Progenitor cell of endocrine pancreas (in vitro differentiated cells): ENCODE data around the gene FEZ2. TPM values are rescaled to one million over a fixed set of nuclear protein-coding genes. Genes with fewer than 3 reads are reported as not detected.

Experiments
- DNase-seq: peaks from one replicate; pipeline ENCODE4 v3.0.0; 2021; ENCODE audit warnings: low spot score; ENCODE audit not compliant: unreplicated experiment
- H3K27ac Mint-ChIP-seq: 2 replicates; pipeline ENCODE4 v1.8.0; 2021; ENCODE audit warnings: mild to moderate bottlenecking, moderate library complexity, mixed read lengths
- H3K27me3 Mint-ChIP-seq: 2 replicates; pipeline ENCODE4 v1.8.0; 2021; ENCODE audit warnings: mixed read lengths
- H3K36me3 Mint-ChIP-seq: 2 replicates; pipeline ENCODE4 v1.8.0; 2022; ENCODE audit warnings: mixed read lengths; ENCODE audit not compliant: insufficient read depth
- H3K4me1 Mint-ChIP-seq: 2 replicates; pipeline ENCODE4 v1.8.0; 2021; ENCODE audit warnings: low read depth, mixed read lengths
- H3K4me3 Mint-ChIP-seq: 2 replicates; pipeline ENCODE4 v1.8.0; 2021; ENCODE audit warnings: low read depth, mild to moderate bottlenecking, moderate library complexity, mixed read lengths
- H3K9me3 Mint-ChIP-seq: 2 replicates; pipeline ENCODE4 v1.8.0; 2021; ENCODE audit warnings: low read depth, mixed read lengths
- CTCF ChIP-seq: fragments of 200-600 bp; sonication (generic); IDR thresholded peaks from one replicate; pipeline ENCODE4 v1.5.0; 2021; ENCODE audit warnings: antibody characterized with exemption, mild to moderate bottlenecking; ENCODE audit not compliant: unreplicated experiment
- total RNA-seq: library from RNA; stranded (reverse); gene quantifications from 2 replicates; pipeline ENCODE4 v1.2.1, GENCODE V29; 2021

Gene FEZ2
- total RNA-seq, 1 donor from 2014 or later, result 28.7 TPM

DNA sequence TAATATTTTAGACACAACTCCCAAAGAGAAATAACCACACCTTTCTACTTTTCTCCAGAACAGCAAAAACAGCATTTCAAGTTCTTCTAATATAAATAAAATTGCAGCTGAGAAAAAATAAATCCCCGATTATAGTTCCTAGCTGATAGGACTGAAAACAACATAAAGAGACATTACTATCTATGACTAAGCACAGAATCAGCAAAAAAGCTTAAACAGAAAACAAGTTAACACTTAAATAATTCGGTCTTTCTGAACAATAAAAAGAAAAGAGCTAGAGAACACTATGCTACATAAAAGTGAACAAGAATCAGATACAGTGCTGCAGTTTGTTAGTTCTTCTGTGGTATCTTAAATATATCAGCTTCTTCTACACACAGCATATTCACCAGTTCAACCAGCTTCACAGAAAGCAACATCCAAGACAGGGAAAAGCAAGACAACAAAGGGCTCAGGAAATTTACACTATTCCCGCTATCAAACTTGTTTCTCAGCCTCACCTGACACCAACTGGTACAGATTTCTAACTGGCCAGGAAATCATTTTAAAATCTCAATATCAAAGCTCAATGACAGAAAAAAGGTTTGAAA, 28.6 kb downstream of the FEZ2 start:
- no peak overlapping the region for H3K4me3 Mint-ChIP-seq
- H3K4me1 Mint-ChIP-seq, result peaks cover 24% of the 10 kb centered on the region
- no peak for TF ChIP-seq CTCF
- DNase-seq, result no peak
- no peaks in the 10 kb centered on the region for H3K9me3 Mint-ChIP-seq
- peaks cover 33% of the 10 kb centered on the region for H3K36me3 Mint-ChIP-seq
- peak overlapping the region; percentile 73 for H3K27ac Mint-ChIP-seq
- H3K27me3 Mint-ChIP-seq, result no peaks in the 10 kb centered on the region

DNA sequence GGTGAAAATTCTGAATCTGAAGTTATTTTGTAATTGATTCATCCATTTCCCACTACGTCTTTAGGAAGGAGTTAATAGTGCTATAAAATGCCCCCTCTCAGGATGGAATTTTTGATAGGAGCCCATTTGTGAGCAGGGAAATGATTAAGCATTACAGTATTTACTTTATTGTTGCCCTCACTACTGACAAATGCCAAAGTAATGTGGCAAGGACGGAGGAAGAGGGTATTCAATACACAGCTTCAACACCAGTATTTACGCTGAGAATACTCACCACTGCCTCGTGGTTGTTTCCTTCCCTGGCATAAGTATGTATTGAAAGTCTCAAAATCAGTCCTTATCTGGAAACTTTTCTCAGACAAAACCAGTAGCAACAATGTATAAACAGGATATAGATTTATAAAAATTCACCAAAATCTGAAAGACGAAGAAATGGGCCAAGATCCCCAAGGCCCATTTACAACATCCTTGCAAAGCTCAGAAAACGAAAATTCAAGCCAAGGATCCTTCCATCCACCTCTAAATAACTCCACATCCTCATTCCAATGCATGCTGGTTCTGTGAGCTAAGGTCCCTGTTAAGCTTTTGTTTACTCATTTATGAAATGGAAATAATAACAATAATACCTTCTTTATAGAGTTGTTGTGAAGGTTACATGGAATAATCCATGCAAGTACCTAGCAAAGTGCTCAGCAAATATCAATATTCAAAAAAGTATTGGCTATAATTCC, 29.3 kb downstream of the FEZ2 start:
- H3K36me3 Mint-ChIP-seq, result peaks cover 31% of the 10 kb centered on the region
- DNase-seq, result no peak
- H3K27ac Mint-ChIP-seq, result no peak overlapping the region
- H3K4me3 Mint-ChIP-seq, result no peak overlapping the region
- H3K9me3 Mint-ChIP-seq, result no peaks in the 10 kb centered on the region
- no peak for TF ChIP-seq CTCF
- no peaks in the 10 kb centered on the region for H3K27me3 Mint-ChIP-seq
- H3K4me1 Mint-ChIP-seq, result peaks cover 25% of the 10 kb centered on the region

DNA sequence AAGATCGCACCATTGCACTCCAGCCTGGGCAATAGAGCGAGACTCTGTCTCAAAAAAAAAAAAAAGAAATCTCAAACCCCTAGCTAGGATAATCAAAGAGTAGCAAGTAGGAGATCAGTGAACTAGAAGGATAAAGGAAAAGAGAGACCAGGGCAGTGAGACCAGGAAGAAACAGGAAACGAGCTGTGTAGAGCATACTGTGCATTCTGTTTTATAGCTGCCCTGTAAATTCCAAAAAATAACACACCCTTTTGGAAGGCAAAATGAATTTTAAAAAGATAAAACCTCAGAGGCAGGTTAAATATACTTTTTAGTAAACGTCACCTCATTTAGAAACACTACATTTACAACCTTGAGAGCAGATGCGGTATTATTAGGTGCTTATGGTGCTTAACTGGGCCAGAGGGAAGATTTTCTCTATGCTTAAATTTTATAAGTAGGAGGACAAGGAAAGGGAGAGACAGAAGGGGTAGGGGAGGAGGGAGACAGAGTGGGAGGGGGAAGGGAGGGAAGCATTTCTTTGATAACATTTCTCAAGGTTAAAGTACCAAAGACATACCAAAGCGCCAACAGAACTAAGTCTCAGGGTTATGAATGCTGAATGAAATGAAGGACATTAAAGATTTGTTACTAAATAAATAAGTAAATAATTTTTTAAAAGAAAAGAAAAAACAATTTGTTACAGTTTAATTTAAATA, 30.1 kb downstream of the FEZ2 start:
- Mint-ChIP-seq H3K4me1 (peaks cover 28% of the 10 kb centered on the region), H3K4me3 (no peak overlapping the region), H3K36me3 (peaks cover 29% of the 10 kb centered on the region), H3K27me3 (no peaks in the 10 kb centered on the region), H3K9me3 (no peaks in the 10 kb centered on the region), H3K27ac (no peak overlapping the region)
- TF ChIP-seq CTCF, result no peak
- no peak for DNase-seq

DNA sequence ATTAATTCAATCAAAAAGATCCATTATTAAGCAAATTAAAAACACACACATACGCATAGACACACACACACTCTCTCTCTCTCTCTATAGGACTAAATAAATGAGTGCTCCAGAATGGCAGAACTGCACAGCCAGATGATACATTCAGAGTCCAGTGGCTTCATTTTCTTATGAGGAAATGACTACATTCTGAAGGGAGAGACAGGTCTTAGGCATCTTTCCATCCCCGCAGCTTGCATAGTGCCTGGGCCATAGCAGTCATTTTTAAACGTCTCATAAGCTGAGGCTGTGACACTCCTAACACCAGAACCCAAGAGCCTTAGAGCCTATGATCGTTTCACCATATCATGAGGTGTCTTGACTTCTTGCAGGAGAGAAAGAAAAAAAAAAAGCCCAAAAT, 31.1 kb downstream of the FEZ2 start:
- peaks cover 27% of the 10 kb centered on the region for H3K4me1 Mint-ChIP-seq
- H3K27me3 Mint-ChIP-seq, result no peaks in the 10 kb centered on the region
- TF ChIP-seq CTCF, result no peak
- H3K27ac Mint-ChIP-seq, result peak overlapping the region; percentile 25
- peaks cover 24% of the 10 kb centered on the region for H3K36me3 Mint-ChIP-seq
- H3K4me3 Mint-ChIP-seq, result no peak overlapping the region
- DNase-seq, result no peak
- no peaks in the 10 kb centered on the region for H3K9me3 Mint-ChIP-seq

DNA sequence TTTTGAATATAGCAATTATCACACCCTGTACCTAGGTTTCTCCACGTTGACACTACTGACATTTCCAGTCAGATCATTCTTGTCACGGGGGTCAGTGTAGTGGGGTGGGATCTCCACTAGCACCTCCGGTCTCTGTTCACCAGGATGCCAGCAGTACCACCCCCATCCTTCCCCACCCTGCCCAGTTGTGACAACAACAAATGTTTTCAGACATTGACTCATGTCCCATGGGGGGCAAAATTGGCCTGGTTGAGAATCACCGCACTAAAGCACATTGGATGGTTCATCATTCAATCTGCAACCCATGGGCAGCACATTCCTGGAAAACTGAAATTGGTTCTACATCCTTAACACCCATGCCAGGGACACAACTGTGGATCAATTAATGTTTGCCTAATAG, 32.3 kb downstream of the FEZ2 start:
- Mint-ChIP-seq H3K27me3 (no peaks in the 10 kb centered on the region), H3K9me3 (no peaks in the 10 kb centered on the region), H3K36me3 (peaks cover 24% of the 10 kb centered on the region), H3K27ac (no peak overlapping the region), H3K4me1 (peaks cover 30% of the 10 kb centered on the region), H3K4me3 (no peak overlapping the region)
- no peak for DNase-seq
- no peak for TF ChIP-seq CTCF
